Measurements from ENCODE around the gene NTN1. TPM values are rescaled to one million over a fixed set of nuclear protein-coding genes. Genes with fewer than 3 reads are reported as not detected.

Gene NTN1
- total RNA-seq, 1 experiment from 2014 or later: 17.7 TPM

- Histone ChIP-seq H2AFZ (no peak overlapping the region), H3K36me3 (ENCODE audit: low read depth) (no peaks in the 10 kb centered on the region), H3F3A (ENCODE audit: insufficient read depth, low read depth) (no peaks in the 10 kb centered on the region), H3K9me3 (ENCODE audit: insufficient read depth, low read depth) (no peaks in the 10 kb centered on the region), H3K4me3 (no peak overlapping the region), H3K27ac (no peak overlapping the region), H3K9me2 (ENCODE audit: insufficient read depth) (no peaks in the 10 kb centered on the region), H3K4me1 (replicated peaks; ENCODE audit: insufficient read depth) (no peaks in the 10 kb centered on the region), H4K20me1 (ENCODE audit: insufficient read depth) (no peaks in the 10 kb centered on the region), H3K79me2 (ENCODE audit: low read depth) (no peaks in the 10 kb centered on the region), H3K27me3 (ENCODE audit: insufficient read depth, low read depth) (no peaks in the 10 kb centered on the region), H3K4me2 (no peak overlapping the region)
- intact Hi-C loops (cut with micrococcal nuclease; ENCODE audit: unreplicated experiment): loop anchor here (2.0 to 10.0 kb wide), 2 partner anchors 298 to 410 kb away; no protein-coding TSS in a partner anchor
- CTCF ChIA-PET: no interaction called here
- no peak for TF ChIP-seq EZH2 (IDR thresholded peaks at IDR 0.05; ENCODE audit: low read depth)
- TF ChIP-seq CTCF (conservative IDR thresholded peaks at IDR 0.05): peak; percentile 69
- POLR2A ChIA-PET (ENCODE audit: unreplicated experiment): no interaction called here
- BruUV-seq (replicated peaks): no TSS peak
- peak in 1 of 2 experiments; percentile 53 for DNase-seq
Observed at GRCh38 chr17:8994319-8994718, 27.0 kb upstream of the NTN1 start.

- CTCF ChIA-PET: interaction anchor here (0.7 kb wide), 1 partner anchor 13 kb away, joined by 3 read pairs; no protein-coding TSS in a partner anchor
Observed at GRCh38 chr17:8995711-8996110, 25.6 kb upstream of the NTN1 start.

GRCh38 chr17:8997994-8998628 lies 23.2 kb upstream of the NTN1 start:
- Histone ChIP-seq H3K9me3 (ENCODE audit: insufficient read depth, low read depth) (no peaks in the 10 kb centered on the region), H3F3A (ENCODE audit: insufficient read depth, low read depth) (no peaks in the 10 kb centered on the region), H3K27ac (no peak overlapping the region), H3K36me3 (ENCODE audit: low read depth) (no peaks in the 10 kb centered on the region), H3K9me2 (ENCODE audit: insufficient read depth) (no peaks in the 10 kb centered on the region), H3K4me3 (no peak overlapping the region), H3K79me2 (ENCODE audit: low read depth) (no peaks in the 10 kb centered on the region), H3K4me2 (no peak overlapping the region), H3K4me1 (replicated peaks; ENCODE audit: insufficient read depth) (no peaks in the 10 kb centered on the region), H2AFZ (no peak overlapping the region), H4K20me1 (ENCODE audit: insufficient read depth) (no peaks in the 10 kb centered on the region), H3K27me3 (ENCODE audit: insufficient read depth, low read depth) (no peaks in the 10 kb centered on the region)
- TF ChIP-seq EZH2 (IDR thresholded peaks at IDR 0.05; ENCODE audit: low read depth): no peak
- TF ChIP-seq CTCF (conservative IDR thresholded peaks at IDR 0.05): peak; percentile 79
- ChIA-PET POLR2A (ENCODE audit: unreplicated experiment) (interaction anchor here (0.5 to 0.6 kb wide), 2 partner anchors 589 to 650 kb away, joined by 4 to 5 read pairs; no protein-coding TSS in a partner anchor), CTCF (interaction anchor here (0.6 to 0.7 kb wide), 3 partner anchors 28 to 524 kb away, joined by 3 to 12 read pairs (median 4); no protein-coding TSS in a partner anchor)
- no TSS peak for BruUV-seq (replicated peaks)
- intact Hi-C loops (cut with micrococcal nuclease; ENCODE audit: unreplicated experiment): loop anchor here (5.0 to 10.0 kb wide), 2 partner anchors 199 to 407 kb away; no protein-coding TSS in a partner anchor
- peak in 1 of 2 experiments; percentile 70 for DNase-seq

More at GRCh38 chr17:8995711-8996110, 25.6 kb upstream of the NTN1 start:
- POLR2A ChIA-PET (ENCODE audit: unreplicated experiment): no interaction called here
- no peaks in the 10 kb centered on the region for H3K4me1 ChIP-seq (replicated peaks; ENCODE audit: insufficient read depth)
- H2AFZ ChIP-seq: no peak overlapping the region
- H3K27me3 ChIP-seq (ENCODE audit: insufficient read depth, low read depth): no peaks in the 10 kb centered on the region
- intact Hi-C loops (cut with micrococcal nuclease; ENCODE audit: unreplicated experiment): loop anchor here (2.0 to 10.0 kb wide), 3 partner anchors 202 to 409 kb away; no protein-coding TSS in a partner anchor
- no peaks in the 10 kb centered on the region for H3F3A ChIP-seq (ENCODE audit: insufficient read depth, low read depth)
- no TSS peak for BruUV-seq (replicated peaks)
- TF ChIP-seq CTCF (conservative IDR thresholded peaks at IDR 0.05) (no peak), EZH2 (IDR thresholded peaks at IDR 0.05; ENCODE audit: low read depth) (no peak)
- no peak overlapping the region for H3K4me2 ChIP-seq
- H3K9me3 ChIP-seq (ENCODE audit: insufficient read depth, low read depth): no peaks in the 10 kb centered on the region
- peak in 1 of 2 experiments; percentile 11 for DNase-seq
- H3K9me2 ChIP-seq (ENCODE audit: insufficient read depth): no peaks in the 10 kb centered on the region
- H3K4me3 ChIP-seq: no peak overlapping the region
- H3K27ac ChIP-seq: no peak overlapping the region
- H4K20me1 ChIP-seq (ENCODE audit: insufficient read depth): no peaks in the 10 kb centered on the region
- no peaks in the 10 kb centered on the region for H3K79me2 ChIP-seq (ENCODE audit: low read depth)
- H3K36me3 ChIP-seq (ENCODE audit: low read depth): no peaks in the 10 kb centered on the region

Data from PC-9 (cell line).